ENCODE measurements around the gene CALHM3. TPM values are rescaled to one million over a fixed set of nuclear protein-coding genes. Genes with fewer than 3 reads are reported as not detected.
"Not testable (repeated sequence)": the region's sequence is repeated elsewhere in the genome, so short reads cannot be mapped to it uniquely, and the experiment has no call there.

The CALHM3 gene
- total RNA-seq, 2 donors from 2014 or later = not detected

- Mint-ChIP-seq H3K27ac (no peak overlapping the region), H3K36me3 (no peaks in the 10 kb centered on the region), H3K9me3 (no peaks in the 10 kb centered on the region), H3K27me3 (peaks cover 7 to 11% of the 10 kb centered on the region in 2 donors), H3K4me1 (ENCODE audit: low read depth in 2 of 2) (peaks cover 0 to 15% of the 10 kb centered on the region in 2 donors), H3K4me3 (no peak overlapping the region)
- ATAC-seq (no peak), DNase-seq (ENCODE audit: low spot score) (no peak)
Observed at GRCh38 chr10:103510046-103510685, 31.1 kb upstream of the CALHM3 start.

GRCh38 chr10:103507235-103508191, 28.5 kb upstream of the CALHM3 start:
- H3K4me3 Mint-ChIP-seq = no peak overlapping the region
- no peak for DNase-seq (ENCODE audit: low spot score)
- H3K27me3 Mint-ChIP-seq = peaks cover 15 to 17% of the 10 kb centered on the region in 2 donors
- no peak for ATAC-seq
- peaks cover 17 to 27% of the 10 kb centered on the region in 2 donors for H3K4me1 Mint-ChIP-seq (ENCODE audit: low read depth in 2 of 2)
- no peak overlapping the region for H3K27ac Mint-ChIP-seq
- no peaks in the 10 kb centered on the region for H3K36me3 Mint-ChIP-seq
- no peaks in the 10 kb centered on the region for H3K9me3 Mint-ChIP-seq

GRCh38 chr10:103506061-103506460, 27.0 kb upstream of the CALHM3 start:
- no peak for ATAC-seq
- Mint-ChIP-seq H3K27me3 (peaks cover 12 to 16% of the 10 kb centered on the region in 2 donors), H3K4me1 (ENCODE audit: low read depth in 2 of 2) (peaks cover 23 to 27% of the 10 kb centered on the region in 2 donors), H3K36me3 (no peaks in the 10 kb centered on the region), H3K9me3 (no peaks in the 10 kb centered on the region), H3K27ac (no peak overlapping the region), H3K4me3 (no peak overlapping the region)
- no peak for DNase-seq (ENCODE audit: low spot score)

DNA sequence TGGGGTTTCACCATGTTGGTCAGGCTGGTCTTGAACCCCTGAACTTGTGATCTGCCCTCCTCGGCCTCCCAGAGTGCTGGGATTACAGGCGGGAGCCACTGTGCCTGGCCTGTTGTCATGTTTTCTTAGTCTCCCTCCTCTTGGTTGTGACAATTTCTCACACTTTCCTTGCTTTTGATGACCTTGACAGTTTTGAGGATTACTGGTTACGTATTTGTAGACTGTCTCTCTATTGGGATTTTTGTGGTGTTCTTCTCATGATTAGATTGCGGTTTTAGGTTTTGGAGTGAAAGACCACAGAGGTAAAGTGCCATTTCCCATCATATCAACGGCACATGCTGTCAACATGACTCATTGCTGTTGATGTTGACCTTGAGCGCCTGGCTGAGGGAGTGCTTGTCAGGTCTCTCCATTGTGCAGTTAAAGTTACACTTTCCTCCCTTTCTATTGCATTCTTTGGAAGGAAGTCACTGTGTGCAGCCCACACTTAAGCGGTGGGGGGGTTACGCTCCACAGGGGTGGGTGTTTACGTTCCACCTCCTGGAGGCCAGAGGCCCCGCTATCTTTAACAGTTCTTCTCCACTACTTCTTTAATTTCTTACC, 25.2 kb upstream of the CALHM3 start:
- peak overlapping the region; percentile 10 for H3K4me3 Mint-ChIP-seq
- ATAC-seq (peak; percentile 89 to 90), DNase-seq (ENCODE audit: low spot score) (peak; percentile 67)
- H3K27me3 Mint-ChIP-seq = peaks cover 13 to 31% of the 10 kb centered on the region in 2 donors
- peak overlapping the region; percentile 24 to 26 for H3K27ac Mint-ChIP-seq
- no peaks in the 10 kb centered on the region for H3K36me3 Mint-ChIP-seq
- peaks cover 28 to 35% of the 10 kb centered on the region in 2 donors for H3K4me1 Mint-ChIP-seq (ENCODE audit: low read depth in 2 of 2)
- H3K9me3 Mint-ChIP-seq = no peaks in the 10 kb centered on the region

- Mint-ChIP-seq H3K27ac (peak overlapping the region; percentile 24 to 26), H3K4me1 (ENCODE audit: low read depth in 2 of 2) (peaks cover 28 to 34% of the 10 kb centered on the region in 2 donors), H3K27me3 (peaks cover 14 to 36% of the 10 kb centered on the region in 2 donors)
- not testable (repeated sequence) for DNase-seq (ENCODE audit: low spot score); H3K4me3 Mint-ChIP-seq; ATAC-seq; H3K9me3 Mint-ChIP-seq; H3K36me3 Mint-ChIP-seq
Observed at GRCh38 chr10:103503777-103504176, 24.7 kb upstream of the CALHM3 start.

DNA sequence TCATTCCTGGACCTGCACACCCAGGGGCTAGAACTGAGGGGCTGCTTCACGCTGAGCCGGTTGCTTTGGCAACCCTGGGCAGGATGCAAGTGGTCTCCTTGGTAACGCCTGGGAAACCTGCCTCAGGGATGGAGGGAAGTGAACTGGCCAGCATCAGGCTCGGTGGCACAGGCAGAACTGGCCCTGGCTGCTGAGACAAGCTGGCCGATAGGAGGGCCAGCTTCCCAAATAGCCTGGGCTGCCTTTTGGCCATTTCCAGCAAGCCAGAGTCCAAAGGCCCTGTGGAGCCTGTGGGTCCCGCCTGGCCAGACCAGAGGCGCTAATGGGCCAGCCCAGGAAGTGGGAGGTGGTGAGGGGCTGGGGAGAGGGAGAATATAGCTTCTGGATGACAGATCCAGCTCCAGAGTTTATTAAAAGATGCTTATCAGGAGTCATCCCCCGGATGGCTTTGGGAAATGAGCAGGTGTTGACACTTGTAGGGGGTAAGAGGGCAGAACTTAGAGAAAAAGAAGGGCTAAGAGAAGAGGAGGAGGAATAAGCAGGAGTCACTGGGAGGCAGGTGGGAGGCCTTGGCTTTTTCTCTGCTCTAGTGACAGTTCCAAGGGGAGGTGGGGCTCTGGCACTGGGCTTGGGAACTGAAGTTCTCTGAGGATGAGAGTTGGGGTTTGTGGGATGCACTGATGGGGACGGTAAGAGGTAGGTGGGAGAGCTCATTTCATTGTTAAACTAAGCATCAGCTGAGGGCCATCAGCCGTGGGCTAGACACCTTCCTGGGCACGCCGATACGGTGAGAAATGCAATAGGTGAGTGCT, 24.0 kb upstream of the CALHM3 start:
- Mint-ChIP-seq H3K27ac (peak overlapping the region in 1 of 2 donors; percentile 41), H3K4me1 (ENCODE audit: low read depth in 2 of 2) (peaks cover 28 to 34% of the 10 kb centered on the region in 2 donors), H3K9me3 (no peaks in the 10 kb centered on the region), H3K27me3 (peaks cover 15 to 40% of the 10 kb centered on the region in 2 donors), H3K4me3 (no peak overlapping the region), H3K36me3 (no peaks in the 10 kb centered on the region)
- no peak for ATAC-seq
- no peak for DNase-seq (ENCODE audit: low spot score)

DNA sequence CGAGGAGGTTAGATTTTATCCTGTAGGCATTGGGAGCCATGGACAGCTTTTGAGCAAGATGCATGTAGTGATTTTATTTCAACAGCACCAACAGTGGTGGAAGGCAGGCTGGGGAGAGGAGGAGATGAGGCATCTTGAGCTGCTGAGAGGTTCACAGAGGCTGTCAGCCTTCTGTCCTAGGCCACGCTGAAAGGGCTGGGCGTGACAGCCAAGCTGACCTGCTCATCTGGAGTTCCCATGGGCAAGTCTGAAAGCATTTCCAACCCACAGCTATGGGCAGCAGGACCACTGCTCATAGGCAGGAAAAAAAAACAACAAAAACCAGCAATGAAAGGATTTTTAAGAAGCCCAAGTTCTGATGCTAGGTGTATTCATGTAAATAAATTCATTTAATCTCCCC, 22.1 kb upstream of the CALHM3 start:
- no peaks in the 10 kb centered on the region for H3K36me3 Mint-ChIP-seq
- H3K27ac Mint-ChIP-seq = peak overlapping the region in 1 of 2 donors; percentile 18
- peak overlapping the region; percentile 14 for H3K4me3 Mint-ChIP-seq
- peaks cover 23 to 54% of the 10 kb centered on the region in 2 donors for H3K27me3 Mint-ChIP-seq
- no peaks in the 10 kb centered on the region for H3K9me3 Mint-ChIP-seq
- ATAC-seq (no peak), DNase-seq (ENCODE audit: low spot score) (no peak)
- H3K4me1 Mint-ChIP-seq (ENCODE audit: low read depth in 2 of 2) = peaks cover 28 to 32% of the 10 kb centered on the region in 2 donors

- Mint-ChIP-seq H3K36me3 (no peaks in the 10 kb centered on the region), H3K27me3 (peaks cover 25 to 55% of the 10 kb centered on the region in 2 donors)
Observed at GRCh38 chr10:103500481-103500880, 21.4 kb upstream of the CALHM3 start.

DNA sequence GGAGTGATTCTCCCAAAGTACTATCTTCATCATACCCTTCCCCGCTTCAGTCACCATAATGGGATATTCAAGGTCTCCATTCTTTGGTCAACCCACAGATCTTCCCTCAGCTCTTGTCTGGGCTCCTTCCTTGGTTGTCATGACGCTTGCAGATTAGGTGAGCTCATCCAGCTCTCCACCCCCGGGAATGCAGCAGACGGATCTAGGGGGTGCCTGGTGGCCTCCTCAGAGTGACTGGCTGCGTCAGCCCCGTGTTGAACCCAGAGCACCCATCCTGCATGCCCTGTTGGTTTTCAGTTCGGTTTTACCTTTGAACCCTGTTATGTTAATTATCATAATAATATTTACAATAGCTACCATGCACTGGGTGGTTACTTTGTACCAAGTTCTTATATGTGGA, 20.8 kb upstream of the CALHM3 start:
- no peak for DNase-seq (ENCODE audit: low spot score)
- H3K9me3 Mint-ChIP-seq = no peaks in the 10 kb centered on the region
- no peak for ATAC-seq
- peaks cover 28 to 32% of the 10 kb centered on the region in 2 donors for H3K4me1 Mint-ChIP-seq (ENCODE audit: low read depth in 2 of 2)
- H3K36me3 Mint-ChIP-seq = no peaks in the 10 kb centered on the region
- no peak overlapping the region for H3K27ac Mint-ChIP-seq
- H3K27me3 Mint-ChIP-seq = peaks cover 30 to 61% of the 10 kb centered on the region in 2 donors
- no peak overlapping the region for H3K4me3 Mint-ChIP-seq

More at GRCh38 chr10:103500481-103500880, 21.4 kb upstream of the CALHM3 start:
- Mint-ChIP-seq H3K9me3 (no peaks in the 10 kb centered on the region), H3K4me1 (ENCODE audit: low read depth in 2 of 2) (peaks cover 28 to 32% of the 10 kb centered on the region in 2 donors), H3K4me3 (peak overlapping the region; percentile 14), H3K27ac (peak overlapping the region in 1 of 2 donors; percentile 18)
- peak in 1 of 2 donors; percentile 26 for ATAC-seq
- no peak for DNase-seq (ENCODE audit: low spot score)

- Mint-ChIP-seq H3K4me3 (no peak overlapping the region), H3K36me3 (no peaks in the 10 kb centered on the region), H3K9me3 (no peaks in the 10 kb centered on the region), H3K4me1 (ENCODE audit: low read depth in 2 of 2) (peaks cover 24 to 27% of the 10 kb centered on the region in 2 donors), H3K27me3 (peaks cover 30 to 66% of the 10 kb centered on the region in 2 donors), H3K27ac (no peak overlapping the region)
- DNase-seq (ENCODE audit: low spot score) (no peak), ATAC-seq (no peak)
Observed at GRCh38 chr10:103498936-103499638, 20.0 kb upstream of the CALHM3 start.

- no peak for DNase-seq (ENCODE audit: low spot score)
- H3K4me1 Mint-ChIP-seq (ENCODE audit: low read depth in 2 of 2) = peaks cover 15 to 24% of the 10 kb centered on the region in 2 donors
- no peak overlapping the region for H3K27ac Mint-ChIP-seq
- H3K4me3 Mint-ChIP-seq = no peak overlapping the region
- ATAC-seq = peak in 1 of 2 donors; percentile 10
- H3K27me3 Mint-ChIP-seq = peaks cover 33 to 66% of the 10 kb centered on the region in 2 donors
- H3K9me3 Mint-ChIP-seq = no peaks in the 10 kb centered on the region
- H3K36me3 Mint-ChIP-seq = no peaks in the 10 kb centered on the region
Observed at GRCh38 chr10:103497161-103497915, 18.3 kb upstream of the CALHM3 start.

- peak overlapping the region; percentile 16 for H3K4me3 Mint-ChIP-seq
- H3K27me3 Mint-ChIP-seq = peaks cover 31 to 64% of the 10 kb centered on the region in 2 donors
- no peaks in the 10 kb centered on the region for H3K36me3 Mint-ChIP-seq
- H3K9me3 Mint-ChIP-seq = no peaks in the 10 kb centered on the region
- H3K27ac Mint-ChIP-seq = no peak overlapping the region
- no peak for ATAC-seq
- H3K4me1 Mint-ChIP-seq (ENCODE audit: low read depth in 2 of 2) = peaks cover 5 to 12% of the 10 kb centered on the region in 2 donors
- no peak for DNase-seq (ENCODE audit: low spot score)
Observed at GRCh38 chr10:103495321-103495720, 16.3 kb upstream of the CALHM3 start.
